ENCODE results near the gene TANK. TPM values are rescaled to one million over a fixed set of nuclear protein-coding genes. Genes with fewer than 3 reads are reported as not detected.

The TANK gene
- total RNA-seq, 1 experiment from 2014 or later = 85.4 TPM

DNA sequence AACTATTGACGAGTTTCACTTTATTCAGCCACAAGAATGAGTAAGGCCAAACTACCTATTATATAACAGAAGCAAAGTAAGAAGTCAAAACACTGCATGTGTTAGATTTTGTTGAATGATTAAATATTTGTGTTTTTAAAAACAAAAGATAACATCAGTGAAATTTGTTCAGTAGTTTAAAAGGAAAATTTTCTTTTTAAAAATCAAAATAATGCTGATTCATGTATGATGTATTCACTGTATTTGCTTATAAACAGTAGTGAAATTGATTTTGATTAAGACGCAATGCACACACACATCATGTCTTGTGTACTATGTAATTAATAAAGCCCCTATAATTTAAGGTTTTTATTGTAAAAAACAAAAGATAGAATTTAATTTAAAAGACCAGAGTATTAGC is 74.4 kb downstream of the TANK start:
- BruUV-seq (replicated peaks) = no TSS peak
- CTCF ChIA-PET = no interaction called here
- Mint-ChIP-seq H3K27ac (ENCODE audit: unreplicated experiment) (no peak overlapping the region), H3K4me3 (ENCODE audit: low read depth, unreplicated experiment) (no peak overlapping the region), H3K27me3 (ENCODE audit: unreplicated experiment) (no peaks in the 10 kb centered on the region), H3K9me3 (ENCODE audit: low read depth, unreplicated experiment) (no peaks in the 10 kb centered on the region), H3K36me3 (ENCODE audit: insufficient read depth, unreplicated experiment) (peaks cover 24% of the 10 kb centered on the region), H3K4me1 (ENCODE audit: low read depth, unreplicated experiment) (no peaks in the 10 kb centered on the region)
- intact Hi-C loops (cut with micrococcal nuclease; ENCODE audit: unreplicated experiment) = no loop called here
- TF ChIP-seq, protein P1, sequence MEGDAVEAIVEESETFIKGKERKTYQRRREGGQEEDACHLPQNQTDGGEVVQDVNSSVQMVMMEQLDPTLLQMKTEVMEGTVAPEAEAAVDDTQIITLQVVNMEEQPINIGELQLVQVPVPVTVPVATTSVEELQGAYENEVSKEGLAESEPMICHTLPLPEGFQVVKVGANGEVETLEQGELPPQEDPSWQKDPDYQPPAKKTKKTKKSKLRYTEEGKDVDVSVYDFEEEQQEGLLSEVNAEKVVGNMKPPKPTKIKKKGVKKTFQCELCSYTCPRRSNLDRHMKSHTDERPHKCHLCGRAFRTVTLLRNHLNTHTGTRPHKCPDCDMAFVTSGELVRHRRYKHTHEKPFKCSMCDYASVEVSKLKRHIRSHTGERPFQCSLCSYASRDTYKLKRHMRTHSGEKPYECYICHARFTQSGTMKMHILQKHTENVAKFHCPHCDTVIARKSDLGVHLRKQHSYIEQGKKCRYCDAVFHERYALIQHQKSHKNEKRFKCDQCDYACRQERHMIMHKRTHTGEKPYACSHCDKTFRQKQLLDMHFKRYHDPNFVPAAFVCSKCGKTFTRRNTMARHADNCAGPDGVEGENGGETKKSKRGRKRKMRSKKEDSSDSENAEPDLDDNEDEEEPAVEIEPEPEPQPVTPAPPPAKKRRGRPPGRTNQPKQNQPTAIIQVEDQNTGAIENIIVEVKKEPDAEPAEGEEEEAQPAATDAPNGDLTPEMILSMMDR (IDR thresholded peaks at IDR 0.05; ENCODE audit: unreplicated experiment) = no peak
- no peak for DNase-seq

DNA sequence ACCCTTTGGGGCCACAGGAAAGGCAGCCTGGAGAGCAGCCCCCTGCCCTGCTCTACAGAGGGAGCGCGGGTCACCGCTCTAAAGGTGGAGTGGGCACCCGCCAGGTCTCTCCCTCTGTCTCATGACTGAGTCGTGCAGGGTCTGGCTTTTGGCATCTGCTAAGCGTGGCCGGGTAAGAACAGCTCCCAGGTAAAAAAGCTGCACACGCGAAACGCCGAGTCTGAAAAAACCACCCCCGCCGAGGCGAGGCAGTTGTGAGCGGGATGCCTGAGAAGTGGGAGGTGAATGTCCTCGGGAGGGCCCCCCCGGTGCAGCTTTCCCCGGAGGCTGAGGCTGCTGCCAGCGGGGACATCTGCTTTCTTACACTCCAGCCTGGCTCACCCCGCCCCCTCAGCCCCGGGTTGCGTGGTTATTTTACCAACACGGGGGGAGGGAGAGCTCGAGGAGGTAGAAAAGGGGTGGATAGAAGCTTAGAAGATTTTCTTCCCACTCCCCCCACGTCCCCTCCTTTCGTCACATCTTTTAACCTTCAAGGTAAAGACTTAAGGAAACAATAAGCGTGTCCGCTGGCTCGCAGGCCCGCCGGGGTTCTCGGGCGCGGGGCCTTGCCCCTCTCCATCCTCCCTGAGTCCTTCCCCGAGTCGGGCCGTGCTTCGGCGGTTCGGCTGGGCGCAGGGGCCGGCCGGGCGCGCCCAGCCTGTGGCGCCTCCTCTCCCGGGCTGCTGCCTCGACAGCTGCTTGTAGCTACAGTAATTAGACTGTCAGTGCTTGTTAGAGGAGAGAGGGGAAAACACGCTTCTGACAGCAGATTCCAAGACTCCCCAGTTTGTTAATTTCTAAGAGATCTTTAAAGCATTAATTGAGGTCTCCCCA is 77.4 kb downstream of the TANK start:
- Mint-ChIP-seq H3K27ac (ENCODE audit: unreplicated experiment) (peak overlapping the region; percentile 88), H3K36me3 (ENCODE audit: insufficient read depth, unreplicated experiment) (peaks cover 27% of the 10 kb centered on the region), H3K27me3 (ENCODE audit: unreplicated experiment) (no peaks in the 10 kb centered on the region), H3K9me3 (ENCODE audit: low read depth, unreplicated experiment) (no peaks in the 10 kb centered on the region), H3K4me1 (ENCODE audit: low read depth, unreplicated experiment) (no peaks in the 10 kb centered on the region), H3K4me3 (ENCODE audit: low read depth, unreplicated experiment) (peak overlapping the region; percentile 78)
- TF ChIP-seq, protein P1 (IDR thresholded peaks at IDR 0.05; ENCODE audit: unreplicated experiment) = no peak
- CTCF ChIA-PET = no interaction called here
- no TSS peak for BruUV-seq (replicated peaks)
- intact Hi-C loops (cut with micrococcal nuclease; ENCODE audit: unreplicated experiment) = no loop called here
- DNase-seq = peak; percentile 29

DNA sequence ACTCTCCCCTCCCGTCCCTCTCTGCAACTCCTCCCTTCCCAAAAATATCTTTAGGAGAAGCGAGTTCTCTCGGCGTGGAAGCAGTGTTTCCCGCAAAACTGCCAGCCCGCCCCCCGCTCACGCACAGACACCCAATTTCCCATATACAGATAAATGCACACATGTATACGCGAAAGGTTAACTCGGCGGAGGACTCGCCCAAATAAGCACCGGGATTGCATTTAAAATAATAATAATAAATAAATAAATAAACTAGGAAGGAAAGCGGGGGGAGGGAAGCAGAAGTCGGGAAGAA is 78.0 kb downstream of the TANK start:
- H3K27ac Mint-ChIP-seq (ENCODE audit: unreplicated experiment) = peak overlapping the region; percentile 88
- peak overlapping the region; percentile 78 for H3K4me3 Mint-ChIP-seq (ENCODE audit: low read depth, unreplicated experiment)
- intact Hi-C loops (cut with micrococcal nuclease; ENCODE audit: unreplicated experiment) = no loop called here
- DNase-seq = no peak
- H3K4me1 Mint-ChIP-seq (ENCODE audit: low read depth, unreplicated experiment) = no peaks in the 10 kb centered on the region
- no peaks in the 10 kb centered on the region for H3K9me3 Mint-ChIP-seq (ENCODE audit: low read depth, unreplicated experiment)
- H3K36me3 Mint-ChIP-seq (ENCODE audit: insufficient read depth, unreplicated experiment) = peaks cover 27% of the 10 kb centered on the region
- TF ChIP-seq, protein P1 (IDR thresholded peaks at IDR 0.05; ENCODE audit: unreplicated experiment) = no peak
- H3K27me3 Mint-ChIP-seq (ENCODE audit: unreplicated experiment) = no peaks in the 10 kb centered on the region
- CTCF ChIA-PET = no interaction called here
- no TSS peak for BruUV-seq (replicated peaks)

DNA sequence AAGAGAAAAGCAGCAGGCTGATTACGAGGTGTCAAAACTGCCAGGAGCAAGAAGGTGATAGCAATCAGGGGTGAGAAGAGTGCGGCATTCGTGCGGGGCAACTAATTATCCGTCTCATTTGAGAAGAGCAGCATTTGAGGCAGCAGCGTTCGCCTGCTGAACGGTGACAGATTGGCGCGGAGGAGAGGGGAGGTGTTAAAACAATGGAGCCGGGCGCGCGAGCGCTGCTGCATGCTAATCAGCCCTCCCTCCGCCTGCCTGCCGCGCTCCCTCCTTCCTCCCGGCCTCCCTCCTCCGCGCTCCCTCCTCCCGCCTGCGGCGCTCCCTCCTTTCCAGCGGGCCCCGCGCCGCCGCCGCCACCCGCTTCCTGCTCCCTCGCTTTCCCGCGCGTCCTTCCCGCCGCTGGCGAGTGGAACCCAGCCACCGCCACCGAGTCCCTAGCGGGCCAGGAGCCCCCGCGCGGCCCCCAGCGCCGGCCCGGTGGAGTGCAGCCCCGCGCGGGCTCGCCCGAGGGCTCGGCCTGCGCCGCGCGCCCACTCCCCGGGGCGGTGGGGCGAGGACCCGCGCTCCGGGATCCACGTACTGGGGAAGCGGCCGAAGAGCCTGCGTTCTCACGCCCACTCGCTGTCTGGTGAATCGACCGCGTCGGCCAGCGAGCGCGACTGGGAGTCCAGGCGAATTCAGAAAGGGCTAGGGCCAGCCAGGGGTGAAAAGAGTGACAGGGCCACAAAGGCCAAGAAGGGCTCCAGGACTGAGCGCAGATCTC is 78.5 kb downstream of the TANK start:
- peaks cover 27% of the 10 kb centered on the region for H3K36me3 Mint-ChIP-seq (ENCODE audit: insufficient read depth, unreplicated experiment)
- H3K4me3 Mint-ChIP-seq (ENCODE audit: low read depth, unreplicated experiment) = peak overlapping the region; percentile 78
- no peaks in the 10 kb centered on the region for H3K9me3 Mint-ChIP-seq (ENCODE audit: low read depth, unreplicated experiment)
- no TSS peak for BruUV-seq (replicated peaks)
- no peaks in the 10 kb centered on the region for H3K27me3 Mint-ChIP-seq (ENCODE audit: unreplicated experiment)
- TF ChIP-seq, protein P1 (IDR thresholded peaks at IDR 0.05; ENCODE audit: unreplicated experiment) = no peak
- peak overlapping the region; percentile 88 for H3K27ac Mint-ChIP-seq (ENCODE audit: unreplicated experiment)
- no peaks in the 10 kb centered on the region for H3K4me1 Mint-ChIP-seq (ENCODE audit: low read depth, unreplicated experiment)
- CTCF ChIA-PET = no interaction called here
- peak; percentile 61 for DNase-seq
- intact Hi-C loops (cut with micrococcal nuclease; ENCODE audit: unreplicated experiment) = no loop called here

Measured in Calu3 (cell line).